HepG2 (cell line): ENCODE results near the gene ANKRD6. TPM values are rescaled to one million over a fixed set of nuclear protein-coding genes. Genes with fewer than 3 reads are reported as not detected.

ENCODE experiments used
- CAMTA2 ChIP-seq: sonication (generic); formaldehyde crosslinking; IDR thresholded peaks from 2 replicates; pipeline ENCODE4 v1.4.0; 2020; ENCODE audit warnings: mild to moderate bottlenecking, missing genetic modification reagents, borderline replicate concordance
- HOXA9 ChIP-seq: sonication (generic); formaldehyde crosslinking; IDR thresholded peaks from 2 replicates; pipeline ENCODE4 v1.8.1; 2022; ENCODE audit warnings: missing genetic modification reagents, mild to moderate bottlenecking, moderate library complexity, borderline replicate concordance
- MED8 ChIP-seq: sonication (generic); formaldehyde crosslinking; IDR thresholded peaks from 2 replicates; pipeline ENCODE4 v1.8.1; 2023; ENCODE audit warnings: mild to moderate bottlenecking, missing genetic modification reagents; ENCODE audit not compliant: insufficient replicate concordance
- SMARCC2 ChIP-seq: fragments of 450-650 bp; IDR thresholded peaks from 2 replicates; pipeline ENCODE4 v1.6.1; 2017; ENCODE audit warnings: antibody characterized with exemption, mild to moderate bottlenecking
- TCF12 ChIP-seq, 2 experiments: fragments of 450-650 bp in 1 of 2; sonication (generic) in 1 of 2; formaldehyde crosslinking in 1 of 2; IDR thresholded peaks; 2 replicates each; pipeline versions ENCODE4 v1.6.1 to v1.8.0; 2017 to 2022; ENCODE audit warnings: antibody characterized with exemption in 1 of 2, mild to moderate bottlenecking in 1 of 2, missing genetic modification reagents in 1 of 2, moderate library complexity in 1 of 2
- ZNF256 ChIP-seq: sonication (generic); formaldehyde crosslinking; conservative IDR thresholded peaks from 2 replicates; pipeline ENCODE4 v1.4.0; 2020; ENCODE audit warnings: missing genetic modification reagents
- ZNF446 ChIP-seq: sonication (generic); formaldehyde crosslinking; IDR thresholded peaks from 2 replicates; pipeline ENCODE4 v1.5.0; 2020; ENCODE audit warnings: mild to moderate bottlenecking, missing genetic modification reagents
- ZNF746 ChIP-seq: sonication (generic); formaldehyde crosslinking; IDR thresholded peaks from 2 replicates; pipeline ENCODE4 v1.8.0; 2022; ENCODE audit warnings: mild to moderate bottlenecking, missing genetic modification reagents
- ZNF777 ChIP-seq: sonication (generic); formaldehyde crosslinking; IDR thresholded peaks from 2 replicates; pipeline ENCODE4 v1.4.0; 2020; ENCODE audit warnings: missing genetic modification reagents
- ZSCAN9 ChIP-seq: IDR thresholded peaks from 2 replicates; pipeline ENCODE4 v1.6.1; 2016; ENCODE audit warnings: borderline replicate concordance
- polyA plus RNA-seq, 8 experiments: library from polyadenylated mRNA; depleted of rRNA in 3 of 8; stranded (reverse) in 7 of 8; unstranded in 1 of 8; fragments of >200 nt; fragmentation: Illumina TruSeq in 4 of 8; extraction: Trizol in 4 of 8; gene quantifications; 2 replicates each; pipeline versions ENCODE4 v1.2.1 to v1.2.3, GENCODE V29; 2011 to 2016; ENCODE audit warnings: low read depth in 4 of 8, missing spikeins in 1 of 8, mixed read lengths in 1 of 8; ENCODE audit not compliant: insufficient read depth in 1 of 8
- total RNA-seq, 5 experiments: library from RNA; depleted of rRNA; stranded (reverse); fragments of >200 nt; fragmentation: Illumina TruSeq; extraction: Trizol; gene quantifications; 2 replicates each; pipeline ENCODE4 v1.2.3, GENCODE V29; 2016; ENCODE audit warnings: low read depth in 1 of 5
- TF ChIP-seq, protein P1 (sequence below): sonication (generic); formaldehyde crosslinking; IDR thresholded peaks from 2 replicates; pipeline ENCODE4 v1.4.0; 2020; ENCODE audit warnings: missing genetic modification reagents
- TF ChIP-seq, protein P2 (sequence below): sonication (generic); formaldehyde crosslinking; IDR thresholded peaks from 2 replicates; pipeline ENCODE4 v1.5.0; 2020; ENCODE audit warnings: mild to moderate bottlenecking, missing genetic modification reagents
- TF ChIP-seq, protein P3 (sequence below): sonication (generic); IDR thresholded peaks from 2 replicates; pipeline ENCODE4 v1.6.1; 2016; ENCODE audit warnings: low read depth, borderline replicate concordance
- TF ChIP-seq, protein P4 (sequence below): fragments of 450-650 bp; IDR thresholded peaks from 2 replicates; pipeline ENCODE4 v1.6.1; 2016

The ANKRD6 gene
- total and polyA plus RNA-seq, 2 of the 13 experiments (the other 11 are each of a cell fraction or from before 2014, with no cell fraction given): 0.18 to 0.36 TPM

DNA sequence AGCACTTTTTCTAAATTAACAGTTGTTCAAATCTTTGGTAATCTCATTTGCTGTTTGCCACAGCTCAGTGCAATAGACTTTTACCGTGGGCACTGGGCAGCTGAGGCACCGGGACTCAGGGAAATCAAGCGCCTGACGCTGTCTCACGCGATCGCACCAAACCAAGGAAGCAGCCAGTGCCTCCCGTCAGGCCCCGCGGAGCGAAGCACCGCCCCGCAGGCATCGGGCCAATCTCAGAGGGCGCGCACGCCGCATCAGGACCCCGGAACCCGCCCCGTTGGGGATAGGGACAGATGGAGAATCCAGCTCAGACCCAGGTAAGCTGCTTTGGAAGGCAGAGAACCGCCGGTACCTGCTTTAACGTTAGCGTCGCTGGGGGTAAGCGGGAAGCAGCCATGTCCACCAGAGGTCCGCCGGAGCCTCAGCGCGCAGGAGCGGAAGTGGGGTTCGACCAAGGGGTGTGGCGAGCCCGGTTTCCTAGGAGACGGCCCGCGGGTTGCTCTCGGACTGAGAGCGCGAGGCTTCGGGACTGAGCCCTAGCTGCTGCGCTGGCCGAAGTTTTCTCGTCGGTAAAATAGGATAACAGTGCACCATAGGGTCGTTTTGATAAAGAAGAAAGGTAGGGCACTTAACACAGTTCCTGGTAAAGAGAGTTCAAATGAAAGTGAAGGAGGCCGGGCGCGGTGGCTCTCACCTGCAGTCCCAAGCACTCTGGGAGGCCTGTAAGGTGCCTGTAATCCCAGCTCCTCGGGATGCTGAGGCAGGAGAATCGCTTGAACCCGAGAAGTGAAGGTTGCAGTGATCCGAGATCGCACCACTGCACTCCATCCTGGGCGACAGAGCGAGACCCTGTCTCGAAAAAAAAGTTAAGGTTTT lies 205.6 kb downstream of the ANKRD6 start, which contains the start of gene LYRM2 (continued):
- TF ChIP-seq, protein P1, sequence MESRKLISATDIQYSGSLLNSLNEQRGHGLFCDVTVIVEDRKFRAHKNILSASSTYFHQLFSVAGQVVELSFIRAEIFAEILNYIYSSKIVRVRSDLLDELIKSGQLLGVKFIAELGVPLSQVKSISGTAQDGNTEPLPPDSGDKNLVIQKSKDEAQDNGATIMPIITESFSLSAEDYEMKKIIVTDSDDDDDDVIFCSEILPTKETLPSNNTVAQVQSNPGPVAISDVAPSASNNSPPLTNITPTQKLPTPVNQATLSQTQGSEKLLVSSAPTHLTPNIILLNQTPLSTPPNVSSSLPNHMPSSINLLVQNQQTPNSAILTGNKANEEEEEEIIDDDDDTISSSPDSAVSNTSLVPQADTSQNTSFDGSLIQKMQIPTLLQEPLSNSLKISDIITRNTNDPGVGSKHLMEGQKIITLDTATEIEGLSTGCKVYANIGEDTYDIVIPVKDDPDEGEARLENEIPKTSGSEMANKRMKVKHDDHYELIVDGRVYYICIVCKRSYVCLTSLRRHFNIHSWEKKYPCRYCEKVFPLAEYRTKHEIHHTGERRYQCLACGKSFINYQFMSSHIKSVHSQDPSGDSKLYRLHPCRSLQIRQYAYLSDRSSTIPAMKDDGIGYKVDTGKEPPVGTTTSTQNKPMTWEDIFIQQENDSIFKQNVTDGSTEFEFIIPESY (CRISPR knock-in tag): no peak
- TF ChIP-seq HOXA9 (no peak), ZNF777 (CRISPR knock-in tag) (peak; percentile 93), CAMTA2 (no peak; the same call in 1 of the 2 replicates), TCF12 (IDR thresholded peaks at IDR 0.05) (no peak), TCF12 (CRISPR knock-in tag; IDR thresholded peaks at IDR 0.05) (no peak), ZNF256 (CRISPR knock-in tag) (no peak), ZSCAN9 (CRISPR knock-in tag) (no peak; the same call in 1 of the 2 replicates), ZNF446 (CRISPR knock-in tag) (no peak), MED8 (no peak), ZNF746 (no peak), SMARCC2 (no peak)
- TF ChIP-seq, protein P2, sequence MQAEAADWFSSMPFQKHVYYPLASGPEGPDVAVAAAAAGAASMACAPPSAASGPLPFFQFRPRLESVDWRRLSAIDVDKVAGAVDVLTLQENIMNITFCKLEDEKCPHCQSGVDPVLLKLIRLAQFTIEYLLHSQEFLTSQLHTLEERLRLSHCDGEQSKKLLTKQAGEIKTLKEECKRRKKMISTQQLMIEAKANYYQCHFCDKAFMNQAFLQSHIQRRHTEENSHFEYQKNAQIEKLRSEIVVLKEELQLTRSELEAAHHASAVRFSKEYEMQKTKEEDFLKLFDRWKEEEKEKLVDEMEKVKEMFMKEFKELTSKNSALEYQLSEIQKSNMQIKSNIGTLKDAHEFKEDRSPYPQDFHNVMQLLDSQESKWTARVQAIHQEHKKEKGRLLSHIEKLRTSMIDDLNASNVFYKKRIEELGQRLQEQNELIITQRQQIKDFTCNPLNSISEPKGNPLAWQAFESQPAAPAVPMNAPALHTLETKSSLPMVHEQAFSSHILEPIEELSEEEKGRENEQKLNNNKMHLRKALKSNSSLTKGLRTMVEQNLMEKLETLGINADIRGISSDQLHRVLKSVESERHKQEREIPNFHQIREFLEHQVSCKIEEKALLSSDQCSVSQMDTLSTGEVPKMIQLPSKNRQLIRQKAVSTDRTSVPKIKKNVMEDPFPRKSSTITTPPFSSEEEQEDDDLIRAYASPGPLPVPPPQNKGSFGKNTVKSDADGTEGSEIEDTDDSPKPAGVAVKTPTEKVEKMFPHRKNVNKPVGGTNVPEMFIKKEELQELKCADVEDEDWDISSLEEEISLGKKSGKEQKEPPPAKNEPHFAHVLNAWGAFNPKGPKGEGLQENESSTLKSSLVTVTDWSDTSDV (CRISPR knock-in tag): no peak
- TF ChIP-seq, protein P3, sequence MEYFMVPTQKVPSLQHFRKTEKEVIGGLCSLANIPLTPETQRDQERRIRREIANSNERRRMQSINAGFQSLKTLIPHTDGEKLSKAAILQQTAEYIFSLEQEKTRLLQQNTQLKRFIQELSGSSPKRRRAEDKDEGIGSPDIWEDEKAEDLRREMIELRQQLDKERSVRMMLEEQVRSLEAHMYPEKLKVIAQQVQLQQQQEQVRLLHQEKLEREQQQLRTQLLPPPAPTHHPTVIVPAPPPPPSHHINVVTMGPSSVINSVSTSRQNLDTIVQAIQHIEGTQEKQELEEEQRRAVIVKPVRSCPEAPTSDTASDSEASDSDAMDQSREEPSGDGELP: peak; percentile 36; the same call in 1 of the 2 replicates
- TF ChIP-seq, protein P4, sequence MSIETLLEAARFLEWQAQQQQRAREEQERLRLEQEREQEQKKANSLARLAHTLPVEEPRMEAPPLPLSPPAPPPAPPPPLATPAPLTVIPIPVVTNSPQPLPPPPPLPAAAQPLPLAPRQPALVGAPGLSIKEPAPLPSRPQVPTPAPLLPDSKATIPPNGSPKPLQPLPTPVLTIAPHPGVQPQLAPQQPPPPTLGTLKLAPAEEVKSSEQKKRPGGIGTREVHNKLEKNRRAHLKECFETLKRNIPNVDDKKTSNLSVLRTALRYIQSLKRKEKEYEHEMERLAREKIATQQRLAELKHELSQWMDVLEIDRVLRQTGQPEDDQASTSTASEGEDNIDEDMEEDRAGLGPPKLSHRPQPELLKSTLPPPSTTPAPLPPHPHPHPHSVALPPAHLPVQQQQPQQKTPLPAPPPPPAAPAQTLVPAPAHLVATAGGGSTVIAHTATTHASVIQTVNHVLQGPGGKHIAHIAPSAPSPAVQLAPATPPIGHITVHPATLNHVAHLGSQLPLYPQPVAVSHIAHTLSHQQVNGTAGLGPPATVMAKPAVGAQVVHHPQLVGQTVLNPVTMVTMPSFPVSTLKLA: 0 out of 2 replicates have a peak, but pooled peaks have one; percentile 24
